ENCODE results near the gene ZNF285.

DNA sequence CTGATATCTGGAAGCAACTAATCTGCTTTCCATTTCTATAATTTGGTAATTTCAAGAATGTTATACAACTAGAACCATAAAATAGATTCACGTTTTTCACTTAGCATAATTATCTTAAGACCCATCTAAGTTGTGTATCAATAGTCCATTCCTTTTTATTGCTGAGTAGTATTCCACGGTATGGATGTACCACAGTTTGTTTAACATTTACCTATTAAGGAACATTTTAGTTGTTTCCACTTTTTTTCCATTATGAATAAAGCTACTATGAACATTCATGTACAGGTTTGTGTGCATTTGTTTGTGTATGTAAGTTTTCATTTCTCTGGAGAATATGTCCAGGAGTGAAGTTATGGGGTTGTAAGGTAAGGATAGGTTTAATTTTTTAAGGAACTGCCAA, 26.6 kb downstream of the ZNF285 start:
- TF ChIP-seq, protein P1, sequence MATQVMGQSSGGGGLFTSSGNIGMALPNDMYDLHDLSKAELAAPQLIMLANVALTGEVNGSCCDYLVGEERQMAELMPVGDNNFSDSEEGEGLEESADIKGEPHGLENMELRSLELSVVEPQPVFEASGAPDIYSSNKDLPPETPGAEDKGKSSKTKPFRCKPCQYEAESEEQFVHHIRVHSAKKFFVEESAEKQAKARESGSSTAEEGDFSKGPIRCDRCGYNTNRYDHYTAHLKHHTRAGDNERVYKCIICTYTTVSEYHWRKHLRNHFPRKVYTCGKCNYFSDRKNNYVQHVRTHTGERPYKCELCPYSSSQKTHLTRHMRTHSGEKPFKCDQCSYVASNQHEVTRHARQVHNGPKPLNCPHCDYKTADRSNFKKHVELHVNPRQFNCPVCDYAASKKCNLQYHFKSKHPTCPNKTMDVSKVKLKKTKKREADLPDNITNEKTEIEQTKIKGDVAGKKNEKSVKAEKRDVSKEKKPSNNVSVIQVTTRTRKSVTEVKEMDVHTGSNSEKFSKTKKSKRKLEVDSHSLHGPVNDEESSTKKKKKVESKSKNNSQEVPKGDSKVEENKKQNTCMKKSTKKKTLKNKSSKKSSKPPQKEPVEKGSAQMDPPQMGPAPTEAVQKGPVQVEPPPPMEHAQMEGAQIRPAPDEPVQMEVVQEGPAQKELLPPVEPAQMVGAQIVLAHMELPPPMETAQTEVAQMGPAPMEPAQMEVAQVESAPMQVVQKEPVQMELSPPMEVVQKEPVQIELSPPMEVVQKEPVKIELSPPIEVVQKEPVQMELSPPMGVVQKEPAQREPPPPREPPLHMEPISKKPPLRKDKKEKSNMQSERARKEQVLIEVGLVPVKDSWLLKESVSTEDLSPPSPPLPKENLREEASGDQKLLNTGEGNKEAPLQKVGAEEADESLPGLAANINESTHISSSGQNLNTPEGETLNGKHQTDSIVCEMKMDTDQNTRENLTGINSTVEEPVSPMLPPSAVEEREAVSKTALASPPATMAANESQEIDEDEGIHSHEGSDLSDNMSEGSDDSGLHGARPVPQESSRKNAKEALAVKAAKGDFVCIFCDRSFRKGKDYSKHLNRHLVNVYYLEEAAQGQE (IDR thresholded peaks at IDR 0.05; ENCODE audit: low read depth), result no peak
- TF ChIP-seq, protein P2, sequence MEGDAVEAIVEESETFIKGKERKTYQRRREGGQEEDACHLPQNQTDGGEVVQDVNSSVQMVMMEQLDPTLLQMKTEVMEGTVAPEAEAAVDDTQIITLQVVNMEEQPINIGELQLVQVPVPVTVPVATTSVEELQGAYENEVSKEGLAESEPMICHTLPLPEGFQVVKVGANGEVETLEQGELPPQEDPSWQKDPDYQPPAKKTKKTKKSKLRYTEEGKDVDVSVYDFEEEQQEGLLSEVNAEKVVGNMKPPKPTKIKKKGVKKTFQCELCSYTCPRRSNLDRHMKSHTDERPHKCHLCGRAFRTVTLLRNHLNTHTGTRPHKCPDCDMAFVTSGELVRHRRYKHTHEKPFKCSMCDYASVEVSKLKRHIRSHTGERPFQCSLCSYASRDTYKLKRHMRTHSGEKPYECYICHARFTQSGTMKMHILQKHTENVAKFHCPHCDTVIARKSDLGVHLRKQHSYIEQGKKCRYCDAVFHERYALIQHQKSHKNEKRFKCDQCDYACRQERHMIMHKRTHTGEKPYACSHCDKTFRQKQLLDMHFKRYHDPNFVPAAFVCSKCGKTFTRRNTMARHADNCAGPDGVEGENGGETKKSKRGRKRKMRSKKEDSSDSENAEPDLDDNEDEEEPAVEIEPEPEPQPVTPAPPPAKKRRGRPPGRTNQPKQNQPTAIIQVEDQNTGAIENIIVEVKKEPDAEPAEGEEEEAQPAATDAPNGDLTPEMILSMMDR (IDR thresholded peaks at IDR 0.05 in 2 of 3, conservative IDR thresholded peaks at IDR 0.05 in 1 of 3; ENCODE audit: borderline replicate concordance in 1 of 3, insufficient read depth in 1 of 3, low read depth in 2 of 3, low read length in 2 of 3), result no peak
